Adrenal gland (tissue), 5 donors: ENCODE measurements around the gene MSX2.

Source experiments
- POLR2A ChIP-seq, 2 donors: fragments of 450-650 bp; IDR thresholded peaks; one replicate each; pipeline ENCODE4 v1.6.1; 2017; ENCODE audit warnings: antibody characterized with exemption in 2 of 2, mild to moderate bottlenecking in 2 of 2, moderate library complexity in 1 of 2
- TF ChIP-seq, protein P1 (sequence below), 6 experiments: fragments of 450-650 bp in 4 of 6; fragments of 200-600 bp in 2 of 6; sonication (generic) in 1 of 6; IDR thresholded peaks; 1 replicate in 5 of 6; 2 replicates in 1 of 6; pipeline versions ENCODE4 v1.5.1 to v1.8.0; 2016 to 2021; ENCODE audit warnings: antibody characterized with exemption in 6 of 6, mild to moderate bottlenecking in 2 of 6, moderate library complexity in 1 of 6
- donor health status: DM: no; HTN: no; CAD: no.

DNA sequence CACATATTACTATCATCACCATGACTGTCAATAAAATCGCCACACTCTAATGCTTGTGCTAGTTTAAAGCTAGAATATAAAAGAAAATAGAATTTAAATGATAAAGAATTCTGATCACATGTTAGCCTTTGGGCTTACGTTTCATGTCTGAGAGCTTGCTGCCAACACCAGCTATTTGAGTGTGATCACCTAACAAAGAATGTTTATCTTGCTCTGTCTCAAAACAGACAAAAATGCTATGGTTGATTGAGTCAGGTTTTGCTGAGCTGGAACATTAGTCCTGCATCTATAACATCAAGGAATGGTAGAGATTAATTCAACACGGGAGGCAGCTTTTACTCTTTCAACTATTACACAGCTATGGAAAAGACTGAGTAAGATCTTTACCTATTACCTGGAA is 50.7 kb downstream of the MSX2 start:
- TF ChIP-seq, protein P1, sequence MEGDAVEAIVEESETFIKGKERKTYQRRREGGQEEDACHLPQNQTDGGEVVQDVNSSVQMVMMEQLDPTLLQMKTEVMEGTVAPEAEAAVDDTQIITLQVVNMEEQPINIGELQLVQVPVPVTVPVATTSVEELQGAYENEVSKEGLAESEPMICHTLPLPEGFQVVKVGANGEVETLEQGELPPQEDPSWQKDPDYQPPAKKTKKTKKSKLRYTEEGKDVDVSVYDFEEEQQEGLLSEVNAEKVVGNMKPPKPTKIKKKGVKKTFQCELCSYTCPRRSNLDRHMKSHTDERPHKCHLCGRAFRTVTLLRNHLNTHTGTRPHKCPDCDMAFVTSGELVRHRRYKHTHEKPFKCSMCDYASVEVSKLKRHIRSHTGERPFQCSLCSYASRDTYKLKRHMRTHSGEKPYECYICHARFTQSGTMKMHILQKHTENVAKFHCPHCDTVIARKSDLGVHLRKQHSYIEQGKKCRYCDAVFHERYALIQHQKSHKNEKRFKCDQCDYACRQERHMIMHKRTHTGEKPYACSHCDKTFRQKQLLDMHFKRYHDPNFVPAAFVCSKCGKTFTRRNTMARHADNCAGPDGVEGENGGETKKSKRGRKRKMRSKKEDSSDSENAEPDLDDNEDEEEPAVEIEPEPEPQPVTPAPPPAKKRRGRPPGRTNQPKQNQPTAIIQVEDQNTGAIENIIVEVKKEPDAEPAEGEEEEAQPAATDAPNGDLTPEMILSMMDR (IDR thresholded peaks at IDR 0.05) = no peak
- TF ChIP-seq POLR2A (IDR thresholded peaks at IDR 0.05) = no peak
